GM21390 (cell line): ENCODE measurements around the gene UBD.

Experiments
- ATAC-seq: cut with Tn5 transposase; IDR thresholded peaks from one replicate; pipeline ENCODE4 v1.9.1; 2021; ENCODE audit not compliant: unreplicated experiment

Gene UBD

GRCh38 chr6:29561606-29562181 lies 2.2 kb upstream of the UBD start:
- ATAC-seq: no peak

- no peak for ATAC-seq
Measured at GRCh38 chr6:29561091-29561490, 1.6 kb upstream of the UBD start.

- no peak for ATAC-seq
Measured at GRCh38 chr6:29558439-29559079, 973 bp downstream of the UBD start.

- no peak for ATAC-seq
Measured at GRCh38 chr6:29557320-29557719, 2.2 kb downstream of the UBD start.

GRCh38 chr6:29554764-29555163 lies 4.8 kb downstream of the UBD start:
- ATAC-seq: no peak

- ATAC-seq: no peak
Measured at GRCh38 chr6:29553268-29554057, 6.1 kb downstream of the UBD start.

- peak; percentile 93 for ATAC-seq
Measured at GRCh38 chr6:29552512-29553051, 7.0 kb downstream of the UBD start.

- ATAC-seq: no peak
Measured at GRCh38 chr6:29547573-29547972, 12.0 kb downstream of the UBD start.

GRCh38 chr6:29537714-29538403 lies 21.7 kb downstream of the UBD start:
- no peak for ATAC-seq

- no peak for ATAC-seq
Measured at GRCh38 chr6:29532320-29532951, 27.1 kb downstream of the UBD start.

- no peak for ATAC-seq
Measured at GRCh38 chr6:29531668-29532067, 27.9 kb downstream of the UBD start.

GRCh38 chr6:29530671-29531310 lies 28.7 kb downstream of the UBD start:
- no peak for ATAC-seq

GRCh38 chr6:29529956-29530355 lies 29.6 kb downstream of the UBD start:
- ATAC-seq: no peak

- no peak for ATAC-seq
Measured at GRCh38 chr6:29528988-29529560, 30.5 kb downstream of the UBD start.

GRCh38 chr6:29528300-29528931 lies 31.1 kb downstream of the UBD start:
- no peak for ATAC-seq

- ATAC-seq: no peak
Measured at GRCh38 chr6:29527564-29527963, 32.0 kb downstream of the UBD start.

- no peak for ATAC-seq
Measured at GRCh38 chr6:29527126-29527525, 32.4 kb downstream of the UBD start.

GRCh38 chr6:29525311-29525639 lies 34.3 kb downstream of the UBD start:
- ATAC-seq: no peak

GRCh38 chr6:29524444-29525310 lies 34.9 kb downstream of the UBD start:
- no peak for ATAC-seq
